ENCODE data around the gene MERTK.

DNA sequence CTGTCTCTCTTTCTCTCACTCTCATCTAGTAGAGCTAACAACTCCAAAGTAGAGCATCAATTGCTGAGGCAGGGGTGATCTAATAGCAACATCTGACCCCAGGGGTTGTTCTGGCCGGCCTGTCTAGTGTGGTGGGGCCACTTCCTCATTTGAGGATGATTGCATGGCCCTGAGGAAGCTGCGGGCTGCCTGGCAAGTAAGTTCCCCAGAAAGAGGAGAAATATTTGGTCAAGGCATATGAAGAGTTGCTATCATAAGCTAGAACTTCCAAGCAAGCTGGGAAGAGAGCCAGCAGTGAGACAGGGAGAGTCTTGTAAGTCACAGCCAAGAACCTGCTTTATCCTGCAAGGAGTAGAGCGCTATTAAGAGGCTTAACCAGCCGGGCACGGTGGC, 105.8 kb downstream of the MERTK start:
- TF ChIP-seq EP300 (IDR thresholded peaks at IDR 0.05) (no peak), POLR2A (IDR thresholded peaks at IDR 0.05) (no peak)
- TF ChIP-seq, protein P1, sequence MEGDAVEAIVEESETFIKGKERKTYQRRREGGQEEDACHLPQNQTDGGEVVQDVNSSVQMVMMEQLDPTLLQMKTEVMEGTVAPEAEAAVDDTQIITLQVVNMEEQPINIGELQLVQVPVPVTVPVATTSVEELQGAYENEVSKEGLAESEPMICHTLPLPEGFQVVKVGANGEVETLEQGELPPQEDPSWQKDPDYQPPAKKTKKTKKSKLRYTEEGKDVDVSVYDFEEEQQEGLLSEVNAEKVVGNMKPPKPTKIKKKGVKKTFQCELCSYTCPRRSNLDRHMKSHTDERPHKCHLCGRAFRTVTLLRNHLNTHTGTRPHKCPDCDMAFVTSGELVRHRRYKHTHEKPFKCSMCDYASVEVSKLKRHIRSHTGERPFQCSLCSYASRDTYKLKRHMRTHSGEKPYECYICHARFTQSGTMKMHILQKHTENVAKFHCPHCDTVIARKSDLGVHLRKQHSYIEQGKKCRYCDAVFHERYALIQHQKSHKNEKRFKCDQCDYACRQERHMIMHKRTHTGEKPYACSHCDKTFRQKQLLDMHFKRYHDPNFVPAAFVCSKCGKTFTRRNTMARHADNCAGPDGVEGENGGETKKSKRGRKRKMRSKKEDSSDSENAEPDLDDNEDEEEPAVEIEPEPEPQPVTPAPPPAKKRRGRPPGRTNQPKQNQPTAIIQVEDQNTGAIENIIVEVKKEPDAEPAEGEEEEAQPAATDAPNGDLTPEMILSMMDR (IDR thresholded peaks at IDR 0.05): no peak

Data from ovary (tissue), 3 donors.